Hindlimb muscle (tissue), 1 donor: ENCODE results near the gene LONRF3. TPM values are rescaled to one million over a fixed set of nuclear protein-coding genes. Genes with fewer than 3 reads are reported as not detected.

Experiments used
- DNase-seq: peaks from one replicate; pipeline ENCODE4 v3.0.0-alpha.2; 2013
- polyA plus RNA-seq: library from polyadenylated mRNA; unstranded; fragments of 120-200 nt; gene quantifications from one replicate; pipeline ENCODE4 v1.2.1, GENCODE V29; 2013; ENCODE audit not compliant: insufficient read length

LONRF3 gene
- polyA plus RNA-seq = 3.0 TPM

- DNase-seq = no peak
These were observed at the start of gene LONRF3 for GRCh38 chrX:118974088-118974907. Gene LONRF3, plus strand, starts transcription at chrX:118974618. Its CDS starts 163 bp downstream, at chrX:118974781.

GRCh38 chrX:118928151-118928550 lies 46.3 kb upstream of the LONRF3 start:
- DNase-seq = peak; percentile 0

GRCh38 chrX:118935352-118935751 lies 39.1 kb upstream of the LONRF3 start:
- no peak for DNase-seq

- DNase-seq = no peak
These were observed 33.3 kb upstream of the LONRF3 start for GRCh38 chrX:118941147-118941546.

GRCh38 chrX:118943102-118943501 lies 31.3 kb upstream of the LONRF3 start:
- no peak for DNase-seq

- DNase-seq = no peak
These were observed 28.5 kb upstream of the LONRF3 start for GRCh38 chrX:118945921-118946320.

GRCh38 chrX:118948270-118948669 lies 26.1 kb upstream of the LONRF3 start:
- DNase-seq = no peak

GRCh38 chrX:118961866-118962560 lies 12.4 kb upstream of the LONRF3 start:
- DNase-seq = no peak

GRCh38 chrX:118963159-118963558 lies 11.3 kb upstream of the LONRF3 start:
- no peak for DNase-seq

- DNase-seq = no peak
These were observed 10.2 kb upstream of the LONRF3 start for GRCh38 chrX:118964252-118964651.

GRCh38 chrX:118965395-118965794 lies 9.0 kb upstream of the LONRF3 start:
- DNase-seq = no peak

GRCh38 chrX:118968031-118968430 lies 6.4 kb upstream of the LONRF3 start:
- no peak for DNase-seq

GRCh38 chrX:118971552-118971951 lies 2.9 kb upstream of the LONRF3 start:
- no peak for DNase-seq

GRCh38 chrX:118973389-118974087 lies 880 bp upstream of the LONRF3 start:
- DNase-seq = no peak

GRCh38 chrX:118974908-118975671 lies 672 bp downstream of the LONRF3 start:
- DNase-seq = no peak

GRCh38 chrX:118975831-118976598 lies 1.6 kb downstream of the LONRF3 start:
- no peak for DNase-seq

GRCh38 chrX:118976599-118977340 lies 2.4 kb downstream of the LONRF3 start:
- no peak for DNase-seq

- DNase-seq = no peak
These were observed 3.0 kb downstream of the LONRF3 start for GRCh38 chrX:118977424-118977823.

- DNase-seq = no peak
These were observed 4.0 kb downstream of the LONRF3 start for GRCh38 chrX:118978451-118978850.

- DNase-seq = no peak
These were observed 6.3 kb downstream of the LONRF3 start for GRCh38 chrX:118980761-118981160.

GRCh38 chrX:118983513-118983912 lies 9.1 kb downstream of the LONRF3 start:
- DNase-seq = no peak
